T-cell (primary cell): Measurements from ENCODE around the gene PROX1. TPM values are rescaled to one million over a fixed set of nuclear protein-coding genes. Genes with fewer than 3 reads are reported as not detected.

ENCODE experiments used
- ATAC-seq, 4 experiments: fragments of 200-7000 bp in 3 of 4; fragments of 150-1000 bp in 1 of 4; cut with Tn5 transposase; replicated peaks in 1 of 4; 1 replicate in 3 of 4; 2 replicates in 1 of 4; pipeline ENCODE4 v1.10.0; 2021; ENCODE audit warnings: moderate library complexity in 3 of 4, mild to moderate bottlenecking in 2 of 4, moderate number of reproducible peaks in 1 of 4
- CTCF ChIA-PET, 2 donors: fragments of 300-600 bp; sonication (Branson Sonifier 250); formaldehyde crosslinking; loops; one replicate each; lab custom pipeline; 2022; ENCODE audit warnings: antibody characterized with exemption in 2 of 2; lab: Charles Lee
- POLR2A ChIA-PET, 2 donors: fragments of 300-600 bp; sonication (Branson Sonifier 250); formaldehyde crosslinking; loops; one replicate each; lab custom pipeline; 2022; ENCODE audit warnings: antibody characterized with exemption in 2 of 2; lab: Charles Lee
- DNase-seq, 35 experiments: peaks; one replicate each; pipeline versions ENCODE4 v3.0.0 to v3.0.0-alpha.2; 2013 to 2023
- H3K27ac ChIP-seq: one replicate; pipeline ENCODE4 v1.5.1; 2013; ENCODE audit warnings: low read length
- H3K27me3 ChIP-seq, 2 experiments: replicated peaks in 1 of 2; 1 replicate in 1 of 2; 2 replicates in 1 of 2; pipeline versions ENCODE4 v1.6.1 to v1.7.0; 2013; ENCODE audit warnings: low read length in 1 of 2, mixed read lengths in 1 of 2; ENCODE audit not compliant: control insufficient read depth in 2 of 2, insufficient read depth in 2 of 2; ENCODE audit errors: extremely low read depth in 1 of 2
- H3K36me3 ChIP-seq, 2 donors: 1 replicate in 1 of 2; 2 replicates in 1 of 2; pipeline versions ENCODE4 v1.6.1 to v1.7.0; 2013; ENCODE audit warnings: low read length in 1 of 2; ENCODE audit not compliant: control insufficient read depth in 2 of 2, insufficient read depth in 1 of 2; ENCODE audit errors: extremely low read depth in 1 of 2
- H3K4me1 ChIP-seq, 2 experiments: 1 replicate in 1 of 2; 2 replicates in 1 of 2; pipeline versions ENCODE4 v1.6.1 to v1.7.0; 2013; ENCODE audit warnings: low read length in 2 of 2, mixed read lengths in 1 of 2; ENCODE audit not compliant: insufficient read depth in 2 of 2, control insufficient read depth in 1 of 2; ENCODE audit errors: extremely low read depth in 1 of 2
- H3K4me3 ChIP-seq, 2 donors: 1 replicate in 1 of 2; 2 replicates in 1 of 2; pipeline versions ENCODE4 v1.5.1 to v1.7.0; 2013; ENCODE audit warnings: mild to moderate bottlenecking in 2 of 2, low read length in 1 of 2, moderate library complexity in 1 of 2; ENCODE audit not compliant: control insufficient read depth in 1 of 2; ENCODE audit errors: extremely low read depth in 1 of 2
- H3K9me3 ChIP-seq: 2 replicates; pipeline ENCODE4 v1.7.0; 2013
- H3K27ac Mint-ChIP-seq, 2 donors: one replicate each; pipeline ENCODE4 v1.8.0; 2020 to 2021; ENCODE audit warnings: mild to moderate bottlenecking in 2 of 2, mixed read lengths in 2 of 2
- H3K27me3 Mint-ChIP-seq, 2 donors: one replicate each; pipeline ENCODE4 v1.8.0; 2021 to 2022; ENCODE audit warnings: mixed read lengths in 2 of 2
- H3K36me3 Mint-ChIP-seq: one replicate; pipeline ENCODE4 v1.8.0; 2021; ENCODE audit warnings: mixed read lengths
- H3K4me1 Mint-ChIP-seq, 3 donors: one replicate each; pipeline ENCODE4 v1.8.0; 2020 to 2022; ENCODE audit warnings: mixed read lengths in 3 of 3, mild to moderate bottlenecking in 1 of 3
- H3K4me3 Mint-ChIP-seq, 3 donors: one replicate each; pipeline ENCODE4 v1.8.0; 2020 to 2022; ENCODE audit warnings: mild to moderate bottlenecking in 3 of 3, mixed read lengths in 3 of 3, moderate library complexity in 3 of 3
- H3K9me3 Mint-ChIP-seq, 3 donors: one replicate each; pipeline ENCODE4 v1.8.0; 2020 to 2022; ENCODE audit warnings: mixed read lengths in 3 of 3
- WGBS: methylation state at CpG from one replicate; pipeline ENCODE4 v1.1.5; 2013; ENCODE audit warnings: missing lambda C conversion rate; ENCODE audit not compliant: insufficient coverage; 5-methylcytosine and 5-hydroxymethylcytosine counted together
- total RNA-seq, 35 experiments: library from RNA in 6 of 35; stranded (reverse) in 6 of 35; fragments of 120-200 nt in 1 of 35; gene quantifications; one replicate each; pipeline versions ENCODE4 v1.2.1 to v1.2.4 and lab custom pipeline; 2013 to 2026

PROX1 gene
- total RNA-seq, 5 donors from 2014 or later (not counting 1 experiment from before 2014, with no cell fraction given): 0.22 to 0.75 (median 0.29) TPM; not detected in 1

DNA sequence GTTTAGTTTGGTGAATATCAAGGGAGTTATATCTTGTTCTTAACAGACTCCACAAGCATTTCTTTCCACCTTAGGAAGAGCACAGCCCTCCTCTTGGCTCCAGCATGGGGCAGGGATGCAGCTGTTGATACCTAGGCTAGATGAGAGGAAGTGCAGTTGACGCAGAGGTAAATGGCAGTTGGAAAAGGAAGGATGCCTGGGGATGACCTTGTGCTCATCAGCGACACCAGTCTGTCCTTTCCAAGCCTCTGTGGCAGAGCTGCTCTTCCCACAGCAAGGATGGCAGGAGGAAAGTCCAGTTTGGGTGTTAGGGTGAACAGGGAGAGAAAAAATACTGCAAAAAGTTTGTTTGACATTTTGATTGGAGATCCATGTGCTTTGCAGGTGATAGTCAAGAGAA lies 6.2 kb downstream of the PROX1 start:
- no peak overlapping the region for H3K27ac Mint-ChIP-seq
- H3K4me1 Mint-ChIP-seq: peaks cover 7 to 11% (median 9%) of the 10 kb centered on the region in 3 donors
- Histone ChIP-seq H3K9me3 (no peaks in the 10 kb centered on the region), H3K27ac (no peak overlapping the region), H3K36me3 (no peaks in the 10 kb centered on the region), H3K27me3 (peaks cover 24 to 25% of the 10 kb centered on the region in 2 experiments), H3K4me3 (no peak overlapping the region), H3K4me1 (peaks cover 0 to 10% of the 10 kb centered on the region in 2 experiments)
- ATAC-seq (no peak), DNase-seq (no peak)
- 49% methylated on average over 2 of the region's 2 CpGs for WGBS
- H3K36me3 Mint-ChIP-seq: no peaks in the 10 kb centered on the region
- no peak overlapping the region for H3K4me3 Mint-ChIP-seq
- ChIA-PET POLR2A (no interaction called here), CTCF (no interaction called here)
- H3K27me3 Mint-ChIP-seq: peaks cover 53 to 56% of the 10 kb centered on the region in 2 donors
- no peaks in the 10 kb centered on the region for H3K9me3 Mint-ChIP-seq

GRCh38 chr1:213994888-213995287 lies 7.1 kb downstream of the PROX1 start:
- H3K27me3 Mint-ChIP-seq: peaks cover 46 to 51% of the 10 kb centered on the region in 2 donors
- no peak overlapping the region for H3K27ac Mint-ChIP-seq
- H3K27me3 ChIP-seq: peaks cover 15 to 20% of the 10 kb centered on the region in 2 experiments
- H3K36me3 Mint-ChIP-seq: no peaks in the 10 kb centered on the region
- no peak overlapping the region for H3K4me3 Mint-ChIP-seq
- no peaks in the 10 kb centered on the region for H3K9me3 Mint-ChIP-seq
- CTCF ChIA-PET: no interaction called here
- ATAC-seq (no peak), DNase-seq (no peak)
- no peak overlapping the region for H3K27ac ChIP-seq
- peaks cover 0 to under 1% of the 10 kb centered on the region in 2 experiments for H3K4me1 ChIP-seq
- POLR2A ChIA-PET: no interaction called here
- H3K4me1 Mint-ChIP-seq: peaks cover 0 to 2% (median 1%) of the 10 kb centered on the region in 3 donors
- no peaks in the 10 kb centered on the region for H3K9me3 ChIP-seq
- H3K4me3 ChIP-seq: no peak overlapping the region
- 92% methylated on average over 2 of the region's 5 CpGs for WGBS
- H3K36me3 ChIP-seq: no peaks in the 10 kb centered on the region

DNA sequence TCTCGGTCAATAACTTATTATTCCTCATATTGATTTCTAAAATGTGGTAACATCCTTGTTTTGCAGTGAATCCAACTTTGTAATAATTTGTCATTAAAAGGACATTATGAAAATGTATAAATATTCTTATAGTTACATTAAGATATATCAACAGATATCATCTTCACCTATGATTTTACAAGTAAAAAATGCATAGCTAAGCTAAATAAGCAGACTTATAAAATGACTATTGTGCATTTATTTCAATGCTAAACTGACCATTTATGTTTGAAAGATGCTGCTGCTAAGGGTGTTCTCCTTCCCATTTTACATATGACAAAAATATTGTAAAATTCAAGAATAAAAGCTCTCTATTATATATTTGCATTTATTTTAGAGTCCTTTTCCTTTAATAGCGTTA lies 7.8 kb downstream of the PROX1 start:
- no peak for ATAC-seq
- Mint-ChIP-seq H3K36me3 (no peaks in the 10 kb centered on the region), H3K4me1 (no peaks in the 10 kb centered on the region), H3K4me3 (no peak overlapping the region), H3K9me3 (no peaks in the 10 kb centered on the region), H3K27ac (no peak overlapping the region), H3K27me3 (peaks cover 40 to 46% of the 10 kb centered on the region in 2 donors)
- no peaks in the 10 kb centered on the region for H3K4me1 ChIP-seq
- H3K27me3 ChIP-seq: peaks cover 9 to 15% of the 10 kb centered on the region in 2 experiments
- WGBS: no CpG with 5 or more reads among the region's 2 CpGs
- ChIA-PET POLR2A (no interaction called here), CTCF (interaction anchor here in 1 of 2 donors (0.5 kb wide), 1 partner anchor 15 kb away, joined by 12 read pairs; no protein-coding TSS in a partner anchor)
- H3K9me3 ChIP-seq: no peaks in the 10 kb centered on the region
- H3K36me3 ChIP-seq: no peaks in the 10 kb centered on the region
- DNase-seq: no peak
- no peak overlapping the region for H3K4me3 ChIP-seq
- no peak overlapping the region for H3K27ac ChIP-seq

DNA sequence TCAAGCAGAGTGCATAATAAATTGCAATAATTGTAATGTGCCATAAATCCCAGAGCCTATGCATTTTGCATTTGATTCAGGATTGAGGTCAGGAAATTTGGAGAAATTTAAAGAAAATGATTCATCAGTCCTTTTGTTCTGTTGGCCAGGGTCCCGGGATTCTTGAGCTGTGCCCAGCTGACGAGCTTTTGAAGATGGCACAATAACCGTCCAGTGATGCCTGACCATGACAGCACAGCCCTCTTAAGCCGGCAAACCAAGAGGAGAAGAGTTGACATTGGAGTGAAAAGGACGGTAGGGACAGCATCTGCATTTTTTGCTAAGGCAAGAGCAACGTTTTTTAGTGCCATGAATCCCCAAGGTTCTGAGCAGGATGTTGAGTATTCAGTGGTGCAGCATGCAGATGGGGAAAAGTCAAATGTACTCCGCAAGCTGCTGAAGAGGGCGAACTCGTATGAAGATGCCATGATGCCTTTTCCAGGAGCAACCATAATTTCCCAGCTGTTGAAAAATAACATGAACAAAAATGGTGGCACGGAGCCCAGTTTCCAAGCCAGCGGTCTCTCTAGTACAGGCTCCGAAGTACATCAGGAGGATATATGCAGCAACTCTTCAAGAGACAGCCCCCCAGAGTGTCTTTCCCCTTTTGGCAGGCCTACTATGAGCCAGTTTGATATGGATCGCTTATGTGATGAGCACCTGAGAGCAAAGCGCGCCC lies 8.7 kb downstream of the PROX1 start:
- H3K4me3 Mint-ChIP-seq: no peak overlapping the region
- CTCF ChIA-PET: no interaction called here
- Histone ChIP-seq H3K9me3 (no peaks in the 10 kb centered on the region), H3K4me3 (no peak overlapping the region), H3K27ac (no peak overlapping the region), H3K36me3 (no peaks in the 10 kb centered on the region), H3K27me3 (peaks cover 9 to 10% of the 10 kb centered on the region in 2 experiments), H3K4me1 (no peaks in the 10 kb centered on the region)
- H3K4me1 Mint-ChIP-seq: no peaks in the 10 kb centered on the region
- DNase-seq (no peak), ATAC-seq (no peak)
- H3K9me3 Mint-ChIP-seq: no peaks in the 10 kb centered on the region
- H3K27ac Mint-ChIP-seq: no peak overlapping the region
- POLR2A ChIA-PET: no interaction called here
- WGBS: 90% methylated on average over 13 of the region's 15 CpGs
- H3K27me3 Mint-ChIP-seq: peaks cover 31 to 37% of the 10 kb centered on the region in 2 donors
- no peaks in the 10 kb centered on the region for H3K36me3 Mint-ChIP-seq

- H3K4me1 Mint-ChIP-seq: no peaks in the 10 kb centered on the region
- H3K4me3 Mint-ChIP-seq: no peak overlapping the region
- H3K27me3 Mint-ChIP-seq: peaks cover 25 to 33% of the 10 kb centered on the region in 2 donors
- no peak overlapping the region for H3K27ac Mint-ChIP-seq
- Histone ChIP-seq H3K27ac (no peak overlapping the region), H3K4me1 (no peaks in the 10 kb centered on the region), H3K4me3 (no peak overlapping the region), H3K9me3 (no peaks in the 10 kb centered on the region), H3K36me3 (no peaks in the 10 kb centered on the region), H3K27me3 (peaks cover 9 to 10% of the 10 kb centered on the region in 2 experiments)
- no peaks in the 10 kb centered on the region for H3K9me3 Mint-ChIP-seq
- ATAC-seq (no peak), DNase-seq (no peak)
- H3K36me3 Mint-ChIP-seq: no peaks in the 10 kb centered on the region
- ChIA-PET POLR2A (no interaction called here), CTCF (no interaction called here)
- WGBS: 90% methylated on average over 24 of the region's 24 CpGs
Observed at GRCh38 chr1:213997038-213997771, 9.4 kb downstream of the PROX1 start.

DNA sequence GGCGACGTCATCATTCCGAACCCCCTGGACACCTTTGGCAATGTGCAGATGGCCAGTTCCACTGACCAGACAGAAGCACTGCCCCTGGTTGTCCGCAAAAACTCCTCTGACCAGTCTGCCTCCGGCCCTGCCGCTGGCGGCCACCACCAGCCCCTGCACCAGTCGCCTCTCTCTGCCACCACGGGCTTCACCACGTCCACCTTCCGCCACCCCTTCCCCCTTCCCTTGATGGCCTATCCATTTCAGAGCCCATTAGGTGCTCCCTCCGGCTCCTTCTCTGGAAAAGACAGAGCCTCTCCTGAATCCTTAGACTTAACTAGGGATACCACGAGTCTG lies 10.0 kb downstream of the PROX1 start:
- H3K4me3 Mint-ChIP-seq: no peak overlapping the region
- CTCF ChIA-PET: no interaction called here
- H3K4me1 Mint-ChIP-seq: no peaks in the 10 kb centered on the region
- POLR2A ChIA-PET: no interaction called here
- H3K27ac Mint-ChIP-seq: no peak overlapping the region
- Histone ChIP-seq H3K27ac (no peak overlapping the region), H3K27me3 (peaks cover 6 to 9% of the 10 kb centered on the region in 2 experiments), H3K4me3 (no peak overlapping the region), H3K36me3 (no peaks in the 10 kb centered on the region), H3K4me1 (no peaks in the 10 kb centered on the region), H3K9me3 (no peaks in the 10 kb centered on the region)
- WGBS: 84% methylated on average over 13 of the region's 13 CpGs
- DNase-seq (no peak), ATAC-seq (no peak)
- H3K9me3 Mint-ChIP-seq: no peaks in the 10 kb centered on the region
- no peaks in the 10 kb centered on the region for H3K36me3 Mint-ChIP-seq
- peaks cover 21 to 28% of the 10 kb centered on the region in 2 donors for H3K27me3 Mint-ChIP-seq
